Adrenal gland (tissue), 12 donors: ENCODE results near the gene EXOC3L1. TPM values are rescaled to one million over a fixed set of nuclear protein-coding genes. Genes with fewer than 3 reads are reported as not detected.

Source experiments
- DNase-seq, 7 donors: peaks; one replicate each; pipeline ENCODE4 v3.0.0-alpha.2; 2019 to 2020
- H3K27ac ChIP-seq, 5 donors: fragments of 200-600 bp; sonication (generic) in 4 of 5; 1 replicate in 3 of 5; 2 replicates in 2 of 5; pipeline versions ENCODE4 v1.5.1 to v1.8.0; 2016 to 2020; ENCODE audit warnings: mild to moderate bottlenecking in 1 of 5
- H3K27me3 ChIP-seq: fragments of 200-600 bp; 2 replicates; pipeline ENCODE4 v1.8.0; 2021
- H3K36me3 ChIP-seq, 2 donors: fragments of 200-600 bp; replicated peaks in 1 of 2; 1 replicate in 1 of 2; 2 replicates in 1 of 2; pipeline versions ENCODE4 v1.5.1 to v1.8.0; 2018 to 2022
- H3K4me1 ChIP-seq, 2 donors: fragments of 200-600 bp; replicated peaks in 1 of 2; 1 replicate in 1 of 2; 2 replicates in 1 of 2; pipeline versions ENCODE4 v1.5.1 to v1.8.0; 2018 to 2021
- H3K4me3 ChIP-seq, 4 donors: fragments of 200-600 bp; sonication (generic) in 3 of 4; one replicate each; pipeline ENCODE4 v1.5.1; 2016 to 2018
- H3K9me3 ChIP-seq, 3 donors: fragments of 200-600 bp; sonication (generic) in 1 of 3; replicated peaks in 1 of 3; 1 replicate in 2 of 3; 2 replicates in 1 of 3; pipeline versions ENCODE4 v1.5.1 to v1.8.0; 2016 to 2021
- POLR2A ChIP-seq, 2 donors: fragments of 450-650 bp; IDR thresholded peaks; one replicate each; pipeline ENCODE4 v1.6.1; 2017; ENCODE audit warnings: antibody characterized with exemption in 2 of 2, mild to moderate bottlenecking in 2 of 2, moderate library complexity in 1 of 2
- WGBS, 4 donors: extraction: QIAGEN DNeasy Blood & Tissue Kit in 2 of 4; methylation state at CpG; one replicate each; pipeline versions ENCODE4 v1.1.5 to v1.1.7; 2013 to 2017; 5-methylcytosine and 5-hydroxymethylcytosine counted together
- intact Hi-C, 2 donors: fragments of 100-400 bp; cut with DNase I; formaldehyde crosslinking; loops; one replicate each; pipeline versions ENCODE4 v1.14.1 to v1.15.0; 2022 to 2023
- polyA plus RNA-seq, 3 donors: library from polyadenylated mRNA; stranded (reverse); fragments of 200-250 nt in 2 of 3; fragments of 350-450 nt in 1 of 3; fragmentation: Illumina TruSeq in 1 of 3; extraction: RNeasy Lipid Tissue Mini Kit (QIAGEN cat#74804) in 1 of 3; gene quantifications; one replicate each; pipeline ENCODE4 v1.2.3, GENCODE V29; 2013 to 2014
- total RNA-seq, 9 donors: library from RNA; depleted of rRNA in 4 of 9; stranded (reverse); fragments of >200 nt in 4 of 9; fragments of 120-200 nt in 1 of 9; fragmentation: NEBNext Ultra II Directional in 1 of 9; extraction: Animal tissue kit (Norgen Biotek cat#: 25700) in 1 of 9; gene quantifications; one replicate each; pipeline versions ENCODE4 v1.1.0 to v1.2.4, GENCODE V29; 2013 to 2023
- TF ChIP-seq, protein P1 (sequence below), 6 experiments: fragments of 450-650 bp in 4 of 6; fragments of 200-600 bp in 2 of 6; sonication (generic) in 1 of 6; IDR thresholded peaks; 1 replicate in 5 of 6; 2 replicates in 1 of 6; pipeline versions ENCODE4 v1.5.1 to v1.8.0; 2016 to 2021; ENCODE audit warnings: antibody characterized with exemption in 6 of 6, mild to moderate bottlenecking in 2 of 6, moderate library complexity in 1 of 6
- donor health status: healthy with polysubstance abuse.
- donor health status: Bipolar disorder and iron deficiency.
- donor health status: DM: yes; HTN: yes; CAD: no.
- donor health status: DM: no; HTN: no; CAD: no.
- donor health status: DM: no; HTN: no; CAD: no.
- donor health status: DM: yes; HTN: yes; CAD: no.

Gene EXOC3L1
- total and polyA plus RNA-seq, 12 donors: 0.71 to 27.2 (median 11.8) TPM

DNA sequence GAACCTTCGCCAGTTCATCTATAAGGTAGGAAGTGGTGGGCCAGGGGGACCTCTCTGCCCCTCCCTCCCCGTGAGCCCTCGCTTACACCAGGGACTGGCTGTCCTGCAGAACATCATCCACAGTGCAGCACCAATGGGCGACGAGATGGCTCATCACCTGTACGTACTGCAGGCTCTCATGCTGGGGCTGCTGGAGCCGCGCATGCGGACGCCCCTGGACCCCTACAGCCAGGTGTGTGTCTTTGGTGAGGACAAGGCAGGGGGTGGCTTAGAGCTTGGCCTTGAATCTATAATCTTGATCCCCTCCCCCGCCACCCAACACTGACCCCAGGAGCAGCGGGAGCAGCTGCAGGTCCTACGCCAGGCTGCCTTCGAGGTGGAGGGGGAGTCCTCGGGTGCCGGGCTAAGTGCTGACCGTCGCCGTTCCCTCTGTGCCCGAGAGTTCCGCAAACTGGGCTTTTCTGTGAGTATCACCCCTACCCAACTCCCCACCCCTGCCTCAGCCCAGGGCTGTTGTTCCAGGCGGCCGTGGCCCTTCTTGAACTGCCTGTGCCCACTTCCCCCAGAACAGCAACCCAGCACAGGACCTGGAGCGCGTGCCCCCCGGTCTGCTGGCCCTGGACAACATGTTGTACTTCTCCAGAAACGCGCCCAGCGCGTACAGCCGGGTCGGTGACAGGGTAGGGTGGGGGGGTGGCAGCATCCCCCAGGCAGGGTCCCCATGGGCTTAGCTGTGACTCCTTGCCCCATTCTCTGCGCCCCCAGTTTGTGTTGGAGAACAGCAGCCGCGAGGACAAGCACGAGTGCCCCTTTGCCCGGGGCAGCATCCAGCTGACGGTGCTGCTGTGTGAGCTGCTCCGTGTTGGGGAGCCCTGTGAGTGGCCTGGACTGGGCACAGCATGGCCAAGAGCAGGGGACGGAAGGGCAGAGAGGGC lies 11.7 kb upstream of the EXOC3L1 start:
- H3K9me3 ChIP-seq: no peaks in the 10 kb centered on the region
- 94 to 97% (median 95%) methylated on average over 22 to 40 of the region's 40 CpGs for WGBS, 4 donors
- H3K27ac ChIP-seq: no peak overlapping the region
- TF ChIP-seq, protein P1, sequence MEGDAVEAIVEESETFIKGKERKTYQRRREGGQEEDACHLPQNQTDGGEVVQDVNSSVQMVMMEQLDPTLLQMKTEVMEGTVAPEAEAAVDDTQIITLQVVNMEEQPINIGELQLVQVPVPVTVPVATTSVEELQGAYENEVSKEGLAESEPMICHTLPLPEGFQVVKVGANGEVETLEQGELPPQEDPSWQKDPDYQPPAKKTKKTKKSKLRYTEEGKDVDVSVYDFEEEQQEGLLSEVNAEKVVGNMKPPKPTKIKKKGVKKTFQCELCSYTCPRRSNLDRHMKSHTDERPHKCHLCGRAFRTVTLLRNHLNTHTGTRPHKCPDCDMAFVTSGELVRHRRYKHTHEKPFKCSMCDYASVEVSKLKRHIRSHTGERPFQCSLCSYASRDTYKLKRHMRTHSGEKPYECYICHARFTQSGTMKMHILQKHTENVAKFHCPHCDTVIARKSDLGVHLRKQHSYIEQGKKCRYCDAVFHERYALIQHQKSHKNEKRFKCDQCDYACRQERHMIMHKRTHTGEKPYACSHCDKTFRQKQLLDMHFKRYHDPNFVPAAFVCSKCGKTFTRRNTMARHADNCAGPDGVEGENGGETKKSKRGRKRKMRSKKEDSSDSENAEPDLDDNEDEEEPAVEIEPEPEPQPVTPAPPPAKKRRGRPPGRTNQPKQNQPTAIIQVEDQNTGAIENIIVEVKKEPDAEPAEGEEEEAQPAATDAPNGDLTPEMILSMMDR (IDR thresholded peaks at IDR 0.05): no peak
- no peak for TF ChIP-seq POLR2A (IDR thresholded peaks at IDR 0.05)
- peaks cover 0 to 30% of the 10 kb centered on the region in 2 donors for H3K36me3 ChIP-seq
- no peak overlapping the region for H3K4me3 ChIP-seq
- DNase-seq: no peak
- H3K4me1 ChIP-seq: peaks cover 0 to 5% of the 10 kb centered on the region in 2 donors
- intact Hi-C loops: no loop called here
- no peaks in the 10 kb centered on the region for H3K27me3 ChIP-seq

DNA sequence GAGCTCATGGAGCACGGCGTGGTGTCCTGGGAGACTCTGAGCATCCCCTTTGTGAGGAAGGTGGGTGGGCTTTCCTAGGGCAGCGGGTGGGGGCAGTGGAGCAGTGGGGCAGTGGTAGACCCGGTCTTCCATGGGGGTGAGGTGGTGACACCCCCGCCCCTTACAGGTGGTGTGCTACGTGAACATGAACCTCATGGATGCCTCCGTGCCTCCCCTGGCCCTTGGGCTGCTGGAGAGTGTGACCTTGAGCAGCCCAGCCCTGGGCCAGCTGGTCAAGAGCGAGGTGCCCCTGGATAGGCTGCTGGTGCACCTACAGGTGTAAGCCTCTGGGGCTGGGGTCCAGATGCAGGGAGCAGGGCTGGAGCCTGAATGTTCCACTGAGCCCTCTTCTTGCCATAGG lies 10.6 kb upstream of the EXOC3L1 start:
- TF ChIP-seq, protein P1 (IDR thresholded peaks at IDR 0.05): no peak
- TF ChIP-seq POLR2A (IDR thresholded peaks at IDR 0.05): no peak
- Histone ChIP-seq H3K4me1 (peaks cover 0 to 5% of the 10 kb centered on the region in 2 donors), H3K27ac (no peak overlapping the region), H3K4me3 (no peak overlapping the region), H3K36me3 (peaks cover 0 to 42% of the 10 kb centered on the region in 2 donors), H3K9me3 (no peaks in the 10 kb centered on the region), H3K27me3 (no peaks in the 10 kb centered on the region)
- intact Hi-C loops: no loop called here
- DNase-seq: no peak
- 69 to 91% (median 80%) methylated on average over 4 to 8 of the region's 8 CpGs for WGBS, 4 donors

DNA sequence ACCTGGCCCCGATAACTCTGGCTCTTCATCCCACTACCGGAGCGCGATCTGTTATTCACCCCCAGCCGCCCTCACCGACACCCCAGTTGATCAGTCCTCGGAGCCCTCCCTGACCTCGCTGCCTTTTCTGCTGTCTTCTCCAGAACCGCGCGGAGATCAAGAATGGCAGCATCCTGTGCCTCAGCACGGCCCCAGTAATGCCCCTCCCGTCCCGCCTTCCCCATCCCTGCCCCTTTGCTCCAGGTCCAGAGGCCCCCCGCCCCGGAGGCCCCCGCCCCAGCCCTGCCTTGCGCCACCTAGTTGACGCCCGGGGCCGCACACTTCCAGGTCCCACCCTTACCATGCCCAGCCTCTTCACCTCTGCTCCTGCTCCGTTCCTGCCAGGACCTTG lies 9.9 kb upstream of the EXOC3L1 start:
- Histone ChIP-seq H3K27me3 (no peaks in the 10 kb centered on the region), H3K4me1 (peaks cover 0 to 5% of the 10 kb centered on the region in 2 donors), H3K36me3 (peaks cover 0 to 49% of the 10 kb centered on the region in 2 donors), H3K4me3 (no peak overlapping the region), H3K9me3 (no peaks in the 10 kb centered on the region), H3K27ac (no peak overlapping the region)
- TF ChIP-seq POLR2A (IDR thresholded peaks at IDR 0.05): no peak
- TF ChIP-seq, protein P1 (IDR thresholded peaks at IDR 0.05): peak in 1 of 6 experiments; percentile 9
- no peak for DNase-seq
- intact Hi-C loops: no loop called here
- 29 to 67% (median 42%) methylated on average over 14 to 22 of the region's 22 CpGs for WGBS, 4 donors

DNA sequence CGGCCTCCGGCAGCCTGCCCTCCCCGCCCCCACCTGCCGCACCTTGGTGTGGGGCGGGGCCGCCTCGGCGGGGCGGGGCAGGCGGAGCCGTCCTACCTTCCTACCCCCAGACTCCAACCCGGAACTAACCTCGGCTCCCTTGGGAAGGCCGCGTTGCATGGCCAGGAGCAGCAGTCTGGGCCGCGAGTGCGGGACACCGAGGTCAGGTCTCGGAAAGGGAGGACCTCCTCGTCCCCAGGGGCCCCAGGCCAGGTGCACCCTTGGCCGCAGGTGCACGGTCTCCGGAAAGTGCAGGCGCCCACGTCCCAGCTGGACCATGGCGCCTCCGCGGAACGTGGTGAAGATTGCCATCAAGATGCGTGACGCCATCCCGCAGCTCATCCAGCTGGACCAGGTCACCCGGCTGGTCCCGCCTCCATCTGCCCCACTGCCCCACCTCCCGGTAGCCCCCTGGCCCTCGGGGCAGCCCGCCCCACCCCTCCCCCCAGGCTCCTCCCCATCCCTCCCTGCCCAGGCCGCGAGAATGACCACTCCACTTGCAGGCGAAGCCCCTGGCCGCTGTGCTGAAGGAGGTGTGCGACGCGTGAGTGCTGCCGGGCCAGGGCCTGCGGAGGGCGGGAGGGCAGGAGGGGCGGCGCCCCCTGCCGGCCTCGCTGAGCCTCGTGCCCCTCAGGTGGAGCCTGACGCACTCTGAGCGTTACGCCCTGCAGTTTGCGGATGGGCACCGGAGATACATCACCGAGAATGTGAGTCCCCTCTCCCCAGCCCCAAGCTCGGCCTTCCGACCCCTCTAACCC lies 9.3 kb upstream of the EXOC3L1 start, which contains the start of gene ELMO3:
Gene ELMO3, plus strand, starts transcription at position 121 of the 797 bp plus-strand sequence. Its CDS starts 196 bp downstream, at position 317.
- H3K27me3 ChIP-seq: no peaks in the 10 kb centered on the region
- H3K36me3 ChIP-seq: peaks cover 0 to 55% of the 10 kb centered on the region in 2 donors
- intact Hi-C loops: no loop called here
- H3K4me1 ChIP-seq: peaks cover 0 to 5% of the 10 kb centered on the region in 2 donors
- H3K4me3 ChIP-seq: peak within 1 kb of the TSS in 1 of 4 donors; percentile 32
- DNase-seq: no peak
- WGBS, 4 donors: 38 to 49% (median 45%) methylated on average over 26 to 61 of the region's 61 CpGs
- H3K9me3 ChIP-seq: no peaks in the 10 kb centered on the region
- H3K27ac ChIP-seq: peak within 1 kb of the TSS in 2 of 5 donors; percentile 33 to 45
- TF ChIP-seq, protein P1 (IDR thresholded peaks at IDR 0.05): peak in 3 of 6 experiments; percentile 14 to 53 (median 28)
- TF ChIP-seq POLR2A (IDR thresholded peaks at IDR 0.05): no peak
